Adrenal gland (tissue), 12 donors: ENCODE measurements around the gene ANXA2R. TPM values are rescaled to one million over a fixed set of nuclear protein-coding genes. Genes with fewer than 3 reads are reported as not detected.

Experiments
- DNase-seq, 7 donors: peaks; one replicate each; pipeline ENCODE4 v3.0.0-alpha.2; 2019 to 2020
- H3K27ac ChIP-seq, 5 donors: fragments of 200-600 bp; sonication (generic) in 4 of 5; 1 replicate in 3 of 5; 2 replicates in 2 of 5; pipeline versions ENCODE4 v1.5.1 to v1.8.0; 2016 to 2020; ENCODE audit warnings: mild to moderate bottlenecking in 1 of 5
- H3K27me3 ChIP-seq: fragments of 200-600 bp; 2 replicates; pipeline ENCODE4 v1.8.0; 2021
- H3K36me3 ChIP-seq, 2 donors: fragments of 200-600 bp; replicated peaks in 1 of 2; 1 replicate in 1 of 2; 2 replicates in 1 of 2; pipeline versions ENCODE4 v1.5.1 to v1.8.0; 2018 to 2022
- H3K4me1 ChIP-seq, 2 donors: fragments of 200-600 bp; replicated peaks in 1 of 2; 1 replicate in 1 of 2; 2 replicates in 1 of 2; pipeline versions ENCODE4 v1.5.1 to v1.8.0; 2018 to 2021
- H3K4me3 ChIP-seq, 4 donors: fragments of 200-600 bp; sonication (generic) in 3 of 4; one replicate each; pipeline ENCODE4 v1.5.1; 2016 to 2018
- H3K9me3 ChIP-seq, 3 donors: fragments of 200-600 bp; sonication (generic) in 1 of 3; replicated peaks in 1 of 3; 1 replicate in 2 of 3; 2 replicates in 1 of 3; pipeline versions ENCODE4 v1.5.1 to v1.8.0; 2016 to 2021
- CTCF ChIP-seq, 6 experiments: fragments of 450-650 bp in 4 of 6; fragments of 200-600 bp in 2 of 6; sonication (generic) in 1 of 6; IDR thresholded peaks; 1 replicate in 5 of 6; 2 replicates in 1 of 6; pipeline versions ENCODE4 v1.5.1 to v1.8.0; 2016 to 2021; ENCODE audit warnings: antibody characterized with exemption in 6 of 6, mild to moderate bottlenecking in 2 of 6, moderate library complexity in 1 of 6
- POLR2A ChIP-seq, 2 donors: fragments of 450-650 bp; IDR thresholded peaks; one replicate each; pipeline ENCODE4 v1.6.1; 2017; ENCODE audit warnings: antibody characterized with exemption in 2 of 2, mild to moderate bottlenecking in 2 of 2, moderate library complexity in 1 of 2
- WGBS, 4 donors: extraction: QIAGEN DNeasy Blood & Tissue Kit in 2 of 4; methylation state at CpG; one replicate each; pipeline versions ENCODE4 v1.1.5 to v1.1.7; 2013 to 2017; 5-methylcytosine and 5-hydroxymethylcytosine counted together
- intact Hi-C, 2 donors: fragments of 100-400 bp; cut with DNase I; formaldehyde crosslinking; loops; one replicate each; pipeline versions ENCODE4 v1.14.1 to v1.15.0; 2022 to 2023
- polyA plus RNA-seq, 3 donors: library from polyadenylated mRNA; stranded (reverse); fragments of 200-250 nt in 2 of 3; fragments of 350-450 nt in 1 of 3; fragmentation: Illumina TruSeq in 1 of 3; extraction: RNeasy Lipid Tissue Mini Kit (QIAGEN cat#74804) in 1 of 3; gene quantifications; one replicate each; pipeline ENCODE4 v1.2.3, GENCODE V29; 2013 to 2014
- total RNA-seq, 9 donors: library from RNA; depleted of rRNA in 4 of 9; stranded (reverse); fragments of >200 nt in 4 of 9; fragments of 120-200 nt in 1 of 9; fragmentation: NEBNext Ultra II Directional in 1 of 9; extraction: Animal tissue kit (Norgen Biotek cat#: 25700) in 1 of 9; gene quantifications; one replicate each; pipeline versions ENCODE4 v1.1.0 to v1.2.4, GENCODE V29; 2013 to 2023
- donor health status: healthy with polysubstance abuse.
- donor health status: Bipolar disorder and iron deficiency.
- donor health status: DM: yes; HTN: yes; CAD: no.
- donor health status: DM: no; HTN: no; CAD: no.
- donor health status: DM: no; HTN: no; CAD: no.
- donor health status: DM: yes; HTN: yes; CAD: no.

The ANXA2R gene
- total and polyA plus RNA-seq, 12 donors, result 0.30 to 5.2 (median 2.8) TPM

- peaks cover 0 to 8% of the 10 kb centered on the region in 2 donors for H3K4me1 ChIP-seq
- H3K9me3 ChIP-seq, result no peaks in the 10 kb centered on the region
- DNase-seq, result no peak
- peaks cover 7% of the 10 kb centered on the region for H3K27me3 ChIP-seq
- no peak overlapping the region for H3K27ac ChIP-seq
- H3K4me3 ChIP-seq, result no peak overlapping the region
- H3K36me3 ChIP-seq, result no peaks in the 10 kb centered on the region
- intact Hi-C loops, result no loop called here
- no peak for TF ChIP-seq CTCF (IDR thresholded peaks at IDR 0.05)
- no peak for TF ChIP-seq POLR2A (IDR thresholded peaks at IDR 0.05)
These were observed 38.4 kb downstream of the ANXA2R start for GRCh38 chr5:43001748-43002147.

- 42 to 50% (median 43%) methylated on average over 6 of the region's 6 CpGs for WGBS, 4 donors
- Histone ChIP-seq H3K9me3 (no peaks in the 10 kb centered on the region), H3K27me3 (peaks cover 7% of the 10 kb centered on the region), H3K36me3 (no peaks in the 10 kb centered on the region), H3K4me3 (peak overlapping the region in 1 of 4 donors; percentile 44), H3K27ac (peak overlapping the region in 1 of 5 donors; percentile 59), H3K4me1 (peaks cover 0 to 8% of the 10 kb centered on the region in 2 donors)
- intact Hi-C loops, result no loop called here
- DNase-seq, result no peak
- TF ChIP-seq POLR2A (IDR thresholded peaks at IDR 0.05), result no peak
These were observed 39.2 kb downstream of the ANXA2R start for GRCh38 chr5:43000914-43001313.

GRCh38 chr5:43000111-43000840 is 39.8 kb downstream of the ANXA2R start:
- Histone ChIP-seq H3K4me1 (peaks cover 0 to 8% of the 10 kb centered on the region in 2 donors), H3K36me3 (no peaks in the 10 kb centered on the region), H3K27me3 (peaks cover 7% of the 10 kb centered on the region), H3K4me3 (peak overlapping the region in 2 of 4 donors; percentile 25 to 44), H3K27ac (peak overlapping the region in 3 of 5 donors; percentile 45 to 62 (median 59)), H3K9me3 (no peaks in the 10 kb centered on the region)
- intact Hi-C loops, result no loop called here
- whole genome bisulfite sequencing, 4 donors, result 8 to 10% (median 9%) methylated on average over 24 to 40 of the region's 40 CpGs
- DNase-seq, result peak in 5 of 7 donors; percentile 40 to 55 (median 47)
- TF ChIP-seq CTCF (IDR thresholded peaks at IDR 0.05) (no peak), POLR2A (IDR thresholded peaks at IDR 0.05) (peak in 1 of 2 donors; percentile 33)

GRCh38 chr5:42995360-42995751 is 44.8 kb downstream of the ANXA2R start:
- no peak for TF ChIP-seq CTCF (IDR thresholded peaks at IDR 0.05)
- TF ChIP-seq POLR2A (IDR thresholded peaks at IDR 0.05), result no peak
- peak overlapping the region in 2 of 4 donors; percentile 18 to 61 for H3K4me3 ChIP-seq
- no peaks in the 10 kb centered on the region for H3K36me3 ChIP-seq
- no peak for DNase-seq
- H3K27ac ChIP-seq, result peak overlapping the region in 4 of 5 donors; percentile 87 to 98 (median 95)
- no peaks in the 10 kb centered on the region for H3K9me3 ChIP-seq
- H3K4me1 ChIP-seq, result peaks cover 0 to 6% of the 10 kb centered on the region in 2 donors
- H3K27me3 ChIP-seq, result no peaks in the 10 kb centered on the region
- intact Hi-C loops, result loop anchor here in 1 of 2 donors (2.0 kb wide), 1 partner anchor 47 kb away; no protein-coding TSS in a partner anchor
- 11 to 20% (median 14%) methylated on average over 10 of the region's 10 CpGs for WGBS, 4 donors
